ACHN (cell line): ENCODE data around the gene ALDH1A1.
"Not testable (repeated sequence)": the region's sequence is repeated elsewhere in the genome, so short reads cannot be mapped to it uniquely, and the experiment has no call there.

ENCODE experiments used
- DNase-seq: peaks from one replicate; pipeline ENCODE4 v3.0.0-alpha.2; 2015
- in situ Hi-C: cut with HindIII; loops from 2 replicates; pipeline ENCODE4 v1.10.0; 2017; ENCODE audit warnings: low sequenced_read_pairs, low pct_ligation_motif_present, low pct_unique_long_range_greater_than_20kb

The ALDH1A1 gene

DNA sequence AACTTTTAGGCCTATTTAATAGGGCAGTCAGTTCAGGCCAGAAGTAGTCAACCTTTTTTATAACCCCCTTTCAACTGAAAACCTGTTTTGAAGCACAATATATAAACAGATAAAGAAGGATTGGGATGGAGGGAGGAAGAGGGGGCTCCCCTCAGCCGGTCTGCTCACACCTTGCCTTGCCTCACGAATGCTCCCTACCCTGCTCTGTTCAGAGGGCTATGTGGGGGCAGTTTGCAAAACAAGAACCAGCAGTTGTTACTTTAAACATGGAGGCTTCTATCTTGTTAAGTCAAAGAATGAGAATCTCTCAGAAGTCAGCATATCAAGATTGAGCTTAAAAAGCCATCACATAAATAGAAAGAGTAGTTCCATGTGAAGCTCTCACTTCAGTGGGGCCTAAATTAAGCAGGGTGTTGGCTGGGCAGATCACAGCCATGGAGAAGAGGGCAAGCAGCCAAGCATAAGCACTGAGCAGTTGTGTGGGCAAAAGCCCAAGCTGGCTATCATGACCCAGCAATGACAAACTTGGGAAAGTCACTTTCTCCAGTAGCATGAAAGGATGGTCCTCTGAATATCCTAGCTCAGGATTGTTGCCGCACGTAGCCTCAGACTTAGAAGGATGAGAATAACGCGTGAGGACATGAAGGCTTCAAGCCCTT is 70.6 kb downstream of the ALDH1A1 start:
- DNase-seq, result no peak
- in situ Hi-C loops, result no loop called here

DNA sequence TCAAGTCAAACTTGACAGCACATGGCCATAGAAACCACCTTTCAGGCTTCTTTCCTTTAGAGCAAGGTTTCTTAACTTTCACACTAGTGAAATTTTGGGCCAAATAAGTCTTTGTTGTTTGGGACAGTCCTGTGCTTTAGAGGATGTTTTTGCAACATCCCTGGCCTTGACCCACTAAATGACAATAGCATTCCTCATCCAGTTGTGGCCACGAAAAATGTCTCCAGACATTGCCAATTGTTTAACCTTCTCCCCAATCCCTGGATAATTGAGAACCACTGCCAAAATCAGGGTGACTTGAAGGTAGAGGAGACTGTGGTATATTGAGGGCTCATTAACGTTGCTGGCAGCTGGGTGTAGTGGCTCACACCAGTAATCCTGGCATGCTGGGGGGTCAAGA is 72.0 kb downstream of the ALDH1A1 start:
- in situ Hi-C loops, result no loop called here
- DNase-seq, result no peak

- in situ Hi-C loops, result no loop called here
- no peak for DNase-seq
These were observed 77.6 kb downstream of the ALDH1A1 start for GRCh38 chr9:72875221-72875620.

- DNase-seq, result no peak
- in situ Hi-C loops, result loop anchor here (25.0 kb wide), 2 partner anchors 213 to 313 kb away; no protein-coding TSS in a partner anchor
These were observed 78.5 kb downstream of the ALDH1A1 start for GRCh38 chr9:72874344-72874743.

DNA sequence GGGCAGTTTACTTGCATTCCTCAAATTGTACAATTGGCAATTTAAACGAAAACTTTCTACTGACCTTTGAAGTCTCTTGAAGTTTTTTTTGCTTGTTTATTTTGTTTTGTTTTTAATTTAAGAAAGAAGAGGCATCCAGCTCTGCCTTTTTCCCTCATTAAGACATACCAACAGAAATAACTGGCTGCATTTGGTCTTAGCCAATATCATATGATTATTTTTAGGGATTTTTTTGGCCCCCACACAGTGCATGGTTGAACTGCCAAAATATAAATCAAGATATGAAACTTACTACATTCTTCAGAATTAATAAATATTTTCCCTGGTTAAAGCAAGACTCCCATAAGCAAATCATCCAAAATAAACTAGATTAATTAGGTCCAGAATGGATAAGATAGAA is 79.4 kb downstream of the ALDH1A1 start:
- in situ Hi-C loops, result loop anchor here (25.0 kb wide), 2 partner anchors 214 to 314 kb away; no protein-coding TSS in a partner anchor

DNA sequence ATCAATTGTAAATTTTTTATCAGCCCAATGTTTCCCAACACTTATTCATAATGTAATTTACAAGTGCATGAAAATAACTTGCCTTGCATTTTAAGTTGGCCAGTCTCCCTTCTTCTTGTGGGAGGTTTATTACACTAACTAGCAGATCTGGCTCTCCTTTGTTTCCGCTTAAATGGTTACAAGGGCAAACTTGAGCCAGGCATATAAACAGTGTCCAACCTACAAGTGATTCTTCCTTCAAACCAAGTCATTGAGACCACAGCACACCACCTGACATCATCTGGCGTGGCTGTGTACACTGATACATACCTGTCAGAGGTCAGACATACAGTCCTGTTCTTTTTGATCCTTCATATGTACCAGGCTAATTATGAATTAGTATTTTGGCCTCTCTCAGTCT is 80.1 kb downstream of the ALDH1A1 start:
- in situ Hi-C loops, result loop anchor here (25.0 kb wide), 2 partner anchors 215 to 315 kb away; no protein-coding TSS in a partner anchor
- no peak for DNase-seq

More for the DNA sequence above, 79.4 kb downstream of the ALDH1A1 start:
- no peak for DNase-seq

- in situ Hi-C loops, result loop anchor here (25.0 kb wide), 2 partner anchors 216 to 316 kb away; no protein-coding TSS in a partner anchor
- peak; percentile 25 for DNase-seq
These were observed 81.2 kb downstream of the ALDH1A1 start for GRCh38 chr9:72871685-72872084.

- no peak for DNase-seq
- in situ Hi-C loops, result loop anchor here (25.0 kb wide), 2 partner anchors 223 to 323 kb away; no protein-coding TSS in a partner anchor
These were observed 88.5 kb downstream of the ALDH1A1 start for GRCh38 chr9:72864327-72864726.

DNA sequence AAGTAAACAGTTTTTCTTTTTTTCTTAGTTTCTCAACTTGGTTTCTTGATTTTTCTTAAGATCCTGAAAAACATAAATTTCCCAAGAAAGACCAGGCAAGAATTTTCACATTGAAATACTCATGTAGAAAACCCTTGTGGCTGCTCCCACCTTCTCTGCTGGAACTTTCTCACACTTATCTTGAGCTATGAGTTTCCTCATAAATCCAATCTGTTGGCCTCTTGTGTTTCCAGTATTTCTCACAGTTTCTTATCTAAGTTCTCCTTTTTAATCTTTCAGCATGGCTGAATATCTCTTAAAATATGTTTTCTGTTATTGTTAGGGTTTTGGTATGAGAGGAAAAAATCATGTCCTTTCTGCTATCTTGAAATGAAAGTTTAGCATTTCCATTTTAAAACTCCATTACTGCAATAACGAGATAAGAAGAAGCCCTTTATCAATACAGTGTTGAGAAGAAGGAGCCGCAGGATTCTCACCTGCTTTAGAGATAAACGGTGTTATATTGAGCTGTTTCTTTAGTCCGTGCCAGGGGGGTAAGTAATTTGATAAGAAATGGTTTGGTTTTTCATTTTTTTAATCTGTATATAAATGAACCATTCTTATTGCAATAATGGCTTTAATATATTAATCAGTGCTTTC is 89.3 kb downstream of the ALDH1A1 start:
- in situ Hi-C loops, result loop anchor here (25.0 kb wide), 2 partner anchors 224 to 324 kb away; no protein-coding TSS in a partner anchor

GRCh38 chr9:72862788-72863187 is 90.1 kb downstream of the ALDH1A1 start:
- in situ Hi-C loops, result loop anchor here (25.0 kb wide), 2 partner anchors 225 to 325 kb away; no protein-coding TSS in a partner anchor
- not testable (repeated sequence) for DNase-seq

More for the DNA sequence above, 89.3 kb downstream of the ALDH1A1 start:
- no peak for DNase-seq

GRCh38 chr9:72858089-72858912 is 94.6 kb downstream of the ALDH1A1 start:
- DNase-seq, result no peak
- in situ Hi-C loops, result loop anchor here (25.0 kb wide), 2 partner anchors 229 to 329 kb away; no protein-coding TSS in a partner anchor

GRCh38 chr9:72857624-72857996 is 95.2 kb downstream of the ALDH1A1 start:
- DNase-seq, result no peak
- in situ Hi-C loops, result loop anchor here (25.0 kb wide), 2 partner anchors 230 to 330 kb away; no protein-coding TSS in a partner anchor

GRCh38 chr9:72856972-72857623 is 95.8 kb downstream of the ALDH1A1 start:
- in situ Hi-C loops, result loop anchor here (25.0 kb wide), 2 partner anchors 230 to 330 kb away; no protein-coding TSS in a partner anchor

GRCh38 chr9:72855890-72856523 is 96.8 kb downstream of the ALDH1A1 start:
- no peak for DNase-seq
- in situ Hi-C loops, result loop anchor here (25.0 kb wide), 2 partner anchors 231 to 331 kb away; no protein-coding TSS in a partner anchor

More at GRCh38 chr9:72856972-72857623, 95.8 kb downstream of the ALDH1A1 start:
- DNase-seq, result peak; percentile 60

DNA sequence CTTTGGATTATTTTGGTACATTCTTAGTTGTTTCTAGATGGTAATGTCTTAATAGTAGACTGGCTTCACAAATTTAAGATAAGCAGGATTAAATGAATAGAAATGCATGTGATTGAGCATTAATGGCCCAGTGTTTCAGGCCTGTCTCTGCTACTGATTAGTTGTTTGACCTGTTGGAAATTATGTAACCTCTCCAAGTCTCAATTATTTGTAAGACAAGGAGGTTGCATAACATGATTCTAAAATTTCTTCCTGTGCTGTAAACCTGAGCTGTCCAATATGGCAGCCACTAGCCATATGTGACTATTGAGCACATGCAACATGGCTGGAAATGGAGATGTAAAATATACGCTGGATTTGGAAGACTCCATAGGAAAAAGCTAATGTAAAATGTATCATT is 97.5 kb downstream of the ALDH1A1 start:
- no peak for DNase-seq
- in situ Hi-C loops, result loop anchor here (25.0 kb wide), 2 partner anchors 232 to 332 kb away; no protein-coding TSS in a partner anchor
